Raji (cell line): Measurements from ENCODE around the gene NEDD8.

ENCODE experiments used
- POLR2A ChIP-seq: IDR thresholded peaks from 2 replicates; pipeline ENCODE4 v1.6.1; 2011; ENCODE audit warnings: low read depth, low read length, control low read depth; ENCODE audit not compliant: insufficient read depth

The NEDD8 gene

GRCh38 chr14:24198814-24199524, 33.2 kb downstream of the NEDD8 start:
- TF ChIP-seq POLR2A, result no peak

- TF ChIP-seq POLR2A, result 0 out of 2 replicates have a peak, but pooled peaks have one; percentile 8
These were observed 35.1 kb downstream of the NEDD8 start for GRCh38 chr14:24197056-24197450.

DNA sequence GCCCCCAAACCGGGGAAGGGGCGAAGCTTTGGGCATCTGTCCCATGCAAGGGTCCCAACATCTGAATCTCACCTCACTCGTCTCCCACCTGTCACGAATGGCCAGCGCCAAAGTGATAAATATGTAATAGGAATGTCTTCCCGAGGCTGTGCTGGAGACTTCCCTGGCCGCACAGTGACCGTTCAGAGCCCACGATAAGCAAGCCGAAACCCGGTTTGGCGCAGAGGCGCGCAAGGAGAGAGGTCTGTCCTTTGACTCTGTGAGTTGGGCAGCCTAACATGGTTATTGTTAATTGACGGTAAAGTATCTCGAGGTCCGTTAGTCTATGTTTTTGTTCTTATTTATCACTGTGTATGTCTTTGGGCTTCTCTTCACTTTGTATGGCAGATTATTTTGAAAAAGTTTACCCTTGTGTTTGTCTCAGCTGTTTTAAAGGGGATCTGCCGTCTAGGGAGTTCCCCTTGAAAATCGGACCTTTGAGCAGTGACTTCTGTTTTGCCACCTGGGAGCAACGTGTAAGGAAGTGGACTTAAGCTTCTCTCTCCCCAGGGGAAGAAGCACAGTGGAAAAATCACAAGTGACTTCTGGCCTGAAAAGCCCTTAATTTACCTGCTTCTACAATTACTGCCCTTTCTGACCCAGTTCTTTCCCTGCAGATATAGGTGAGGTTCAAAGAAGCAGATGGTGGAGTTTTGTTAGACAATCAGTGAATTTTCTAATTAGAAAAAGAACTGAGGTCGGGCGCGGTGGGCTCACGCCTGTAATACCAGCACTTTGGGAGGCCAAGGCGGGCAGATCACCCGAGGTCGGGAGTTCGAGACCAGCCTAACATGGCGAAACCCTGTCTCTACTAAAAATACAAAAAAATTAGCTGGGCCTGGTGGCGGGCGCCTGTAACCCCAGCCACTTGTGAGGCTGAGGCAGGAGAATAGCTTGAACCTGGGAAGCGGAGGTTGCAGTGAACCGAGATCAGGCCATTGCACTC, 35.8 kb downstream of the NEDD8 start:
- TF ChIP-seq POLR2A, result peak; percentile 25; the same call in 1 of the 2 replicates

GRCh38 chr14:24195186-24196070, 36.7 kb downstream of the NEDD8 start, which contains the start of gene TM9SF1:
Gene TM9SF1, minus strand, starts transcription at chr14:24195441. Its CDS starts 422 bp downstream, at chr14:24195019.
- peak; percentile 74 for TF ChIP-seq POLR2A

- no peak for TF ChIP-seq POLR2A
These were observed 37.3 kb downstream of the NEDD8 start for GRCh38 chr14:24194873-24195185.

- no peak for TF ChIP-seq POLR2A
These were observed 37.8 kb downstream of the NEDD8 start for GRCh38 chr14:24194186-24194872.

DNA sequence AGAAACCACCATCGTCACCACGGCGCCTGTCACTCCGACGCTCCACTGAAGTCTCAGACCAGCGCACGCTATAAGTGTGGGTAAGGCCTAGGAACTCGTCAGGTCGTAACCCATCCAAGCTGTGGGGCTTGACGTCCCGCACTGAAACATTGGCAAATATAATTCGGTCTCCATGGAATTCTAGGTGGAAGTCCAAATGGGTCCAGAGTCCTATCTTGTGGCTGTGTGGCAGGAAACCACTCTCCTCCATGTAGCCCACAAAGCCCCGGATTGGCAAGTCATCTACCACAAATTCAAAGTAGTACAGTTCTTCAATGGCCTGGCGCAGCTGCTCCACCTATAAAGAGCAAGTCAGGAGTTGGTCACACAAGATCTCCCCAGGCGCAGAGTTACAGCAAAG, 39.2 kb downstream of the NEDD8 start:
- TF ChIP-seq POLR2A, result no peak

- no peak for TF ChIP-seq POLR2A
These were observed 41.8 kb downstream of the NEDD8 start for GRCh38 chr14:24190416-24190815.

GRCh38 chr14:24189460-24189859, 42.7 kb downstream of the NEDD8 start:
- no peak for TF ChIP-seq POLR2A

DNA sequence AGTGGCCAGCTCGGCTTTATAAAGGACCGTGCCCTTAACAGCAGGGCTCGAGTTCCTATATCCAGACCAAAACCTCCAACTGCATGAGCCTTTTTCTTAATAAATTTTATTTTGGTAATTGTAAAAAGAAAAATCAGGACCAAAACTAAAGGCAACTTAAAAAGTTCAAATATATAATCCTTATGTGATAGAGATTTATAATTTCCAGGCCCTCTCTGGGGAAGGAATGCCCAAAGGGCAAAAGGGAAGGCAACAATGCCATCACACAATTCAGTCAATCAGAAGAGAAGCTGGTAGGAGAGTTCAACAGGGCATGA, 43.1 kb downstream of the NEDD8 start:
- no peak for TF ChIP-seq POLR2A

DNA sequence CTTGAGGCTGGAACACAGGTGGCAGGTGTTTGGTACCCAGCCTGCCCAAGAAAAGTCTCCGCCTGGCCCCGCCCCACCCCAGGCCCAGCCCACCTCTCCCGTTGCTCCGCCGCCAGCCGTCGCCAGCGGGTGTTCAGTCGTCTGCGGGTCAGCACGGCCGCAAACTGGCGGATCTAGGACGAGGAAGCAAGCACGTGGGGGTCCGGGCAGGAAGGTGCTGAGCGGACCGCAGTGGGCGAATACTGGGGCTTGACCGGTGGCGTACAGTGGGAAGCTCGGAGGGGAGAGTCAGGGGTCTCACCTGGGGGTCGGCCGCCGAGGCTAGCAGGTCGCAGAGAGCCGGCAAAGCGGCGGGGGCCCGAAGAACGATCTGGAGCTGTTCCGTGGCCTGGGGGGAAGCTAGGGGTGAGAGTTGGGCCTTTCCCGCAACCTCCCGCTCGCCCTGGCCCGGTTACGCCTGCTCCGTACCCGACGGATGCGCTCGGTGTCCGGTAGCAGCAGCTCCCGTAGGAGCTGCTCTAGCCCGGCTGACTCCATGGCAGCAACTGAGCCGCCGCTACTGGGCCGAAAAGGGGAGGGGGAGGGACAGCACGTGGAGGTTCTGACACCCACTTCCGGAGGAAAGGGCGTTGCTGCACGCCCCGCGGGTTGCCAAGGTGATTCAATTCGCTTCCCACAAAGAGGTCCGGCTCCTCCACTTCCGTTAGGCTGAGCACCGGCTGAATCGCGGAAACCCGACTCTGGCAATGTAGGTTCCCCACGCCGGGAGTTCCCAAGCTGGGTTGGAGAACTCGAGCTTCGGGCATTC, 43.7 kb downstream of the NEDD8 start, which contains the start of gene IPO4:
Gene IPO4, minus strand, starts transcription at position 566 of the 808 bp plus-strand sequence. Its CDS starts 29 bp downstream, at position 537.
- peak; percentile 93 for TF ChIP-seq POLR2A

DNA sequence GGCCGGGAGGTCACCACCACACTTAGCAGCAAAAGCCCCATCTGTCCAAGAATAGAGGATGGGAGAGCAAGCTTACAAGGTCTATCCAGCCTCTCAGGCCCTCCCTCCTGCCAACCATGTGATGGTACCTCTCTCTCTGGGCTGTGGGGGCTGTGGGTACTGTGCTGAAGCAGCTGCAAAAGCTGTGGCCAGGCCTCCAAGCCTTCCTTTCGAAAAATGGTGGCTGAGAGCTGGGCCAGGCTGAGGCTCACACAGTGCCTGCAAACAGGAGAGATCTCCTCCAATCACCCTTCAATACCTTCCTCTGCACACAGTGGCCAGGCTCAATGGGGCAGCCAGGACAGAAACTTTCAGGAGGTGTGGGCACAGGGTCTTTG, 44.6 kb downstream of the NEDD8 start:
- TF ChIP-seq POLR2A, result no peak

- TF ChIP-seq POLR2A, result no peak
These were observed 45.2 kb downstream of the NEDD8 start for GRCh38 chr14:24186831-24187538.

DNA sequence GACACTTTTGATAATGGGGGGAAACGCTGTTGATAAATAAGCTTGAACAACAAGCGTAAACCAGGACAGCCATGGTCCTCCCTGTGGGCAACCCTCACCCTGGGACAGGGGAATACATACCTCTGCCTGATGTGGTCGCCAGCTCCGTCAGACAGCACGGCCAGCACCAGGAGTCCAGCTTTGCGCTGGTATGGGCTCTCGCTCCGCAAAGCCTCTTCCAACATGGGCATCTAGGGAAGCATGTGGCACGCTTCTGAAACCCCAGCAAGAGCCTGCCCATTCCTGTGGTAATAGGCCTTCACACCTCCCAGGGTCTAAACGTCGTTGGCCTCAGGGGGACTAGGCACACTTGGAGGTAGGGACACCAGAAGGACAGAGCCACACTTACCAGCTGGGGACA, 46.4 kb downstream of the NEDD8 start:
- no peak for TF ChIP-seq POLR2A

DNA sequence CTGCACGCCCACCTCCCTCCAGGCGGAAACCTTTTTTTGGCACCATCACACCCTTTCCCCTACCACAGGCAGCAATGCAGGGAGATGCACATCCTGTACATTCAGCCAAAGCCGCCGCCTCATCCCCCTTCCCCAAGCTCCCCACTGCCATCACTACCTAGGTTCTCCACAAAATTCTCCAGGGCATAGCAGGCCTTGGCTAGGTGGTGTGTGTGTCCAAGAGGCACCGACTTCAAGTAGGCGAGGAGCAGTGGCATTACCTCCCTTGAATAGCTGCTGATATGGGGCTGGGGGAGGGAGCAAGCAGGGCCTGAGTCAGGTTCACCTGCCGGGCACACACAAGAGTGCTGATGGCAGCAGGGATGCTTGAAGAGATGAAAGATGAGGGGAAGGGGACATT, 47.1 kb downstream of the NEDD8 start:
- TF ChIP-seq POLR2A, result no peak
